WI38 (cell line): Measurements from ENCODE around the gene TUFT1.

Source experiments
- H3K4me3 ChIP-seq: 2 replicates; pipeline ENCODE4 v1.5.1; 2011; ENCODE audit warnings: low read depth, mild to moderate bottlenecking, control low read depth, low read length
- TF ChIP-seq, protein P1 (sequence below): IDR thresholded peaks from 2 replicates; pipeline ENCODE4 v1.5.1; 2012; ENCODE audit warnings: low read depth, mild to moderate bottlenecking, control low read depth, low read length

The TUFT1 gene

GRCh38 chr1:151547119-151547899, 7.2 kb downstream of the TUFT1 start:
- no peak overlapping the region for H3K4me3 ChIP-seq
- TF ChIP-seq, protein P1, sequence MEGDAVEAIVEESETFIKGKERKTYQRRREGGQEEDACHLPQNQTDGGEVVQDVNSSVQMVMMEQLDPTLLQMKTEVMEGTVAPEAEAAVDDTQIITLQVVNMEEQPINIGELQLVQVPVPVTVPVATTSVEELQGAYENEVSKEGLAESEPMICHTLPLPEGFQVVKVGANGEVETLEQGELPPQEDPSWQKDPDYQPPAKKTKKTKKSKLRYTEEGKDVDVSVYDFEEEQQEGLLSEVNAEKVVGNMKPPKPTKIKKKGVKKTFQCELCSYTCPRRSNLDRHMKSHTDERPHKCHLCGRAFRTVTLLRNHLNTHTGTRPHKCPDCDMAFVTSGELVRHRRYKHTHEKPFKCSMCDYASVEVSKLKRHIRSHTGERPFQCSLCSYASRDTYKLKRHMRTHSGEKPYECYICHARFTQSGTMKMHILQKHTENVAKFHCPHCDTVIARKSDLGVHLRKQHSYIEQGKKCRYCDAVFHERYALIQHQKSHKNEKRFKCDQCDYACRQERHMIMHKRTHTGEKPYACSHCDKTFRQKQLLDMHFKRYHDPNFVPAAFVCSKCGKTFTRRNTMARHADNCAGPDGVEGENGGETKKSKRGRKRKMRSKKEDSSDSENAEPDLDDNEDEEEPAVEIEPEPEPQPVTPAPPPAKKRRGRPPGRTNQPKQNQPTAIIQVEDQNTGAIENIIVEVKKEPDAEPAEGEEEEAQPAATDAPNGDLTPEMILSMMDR = no peak

GRCh38 chr1:151547900-151548230, 7.8 kb downstream of the TUFT1 start:
- TF ChIP-seq, protein P1 = no peak
- H3K4me3 ChIP-seq = no peak overlapping the region

DNA sequence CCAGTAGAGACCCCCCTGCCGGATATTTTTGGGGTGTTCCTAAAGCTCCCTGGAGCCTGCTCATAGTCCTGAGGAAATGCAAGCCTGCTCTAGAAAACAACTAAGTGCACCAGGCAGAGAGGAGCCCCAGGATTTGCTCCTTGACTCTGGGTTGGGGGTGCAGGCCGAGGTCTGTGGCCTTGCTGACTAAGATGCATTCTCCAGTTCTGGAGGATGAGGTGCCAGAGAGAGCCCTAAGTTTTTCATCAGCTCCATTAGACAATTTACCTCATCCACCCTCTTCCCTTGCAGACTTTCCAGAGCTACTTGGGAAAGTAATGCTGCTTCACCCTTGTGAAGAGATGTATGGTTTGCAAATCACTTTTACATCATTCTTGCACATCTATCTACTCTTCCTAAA, 9.1 kb downstream of the TUFT1 start:
- no peak overlapping the region for H3K4me3 ChIP-seq

DNA sequence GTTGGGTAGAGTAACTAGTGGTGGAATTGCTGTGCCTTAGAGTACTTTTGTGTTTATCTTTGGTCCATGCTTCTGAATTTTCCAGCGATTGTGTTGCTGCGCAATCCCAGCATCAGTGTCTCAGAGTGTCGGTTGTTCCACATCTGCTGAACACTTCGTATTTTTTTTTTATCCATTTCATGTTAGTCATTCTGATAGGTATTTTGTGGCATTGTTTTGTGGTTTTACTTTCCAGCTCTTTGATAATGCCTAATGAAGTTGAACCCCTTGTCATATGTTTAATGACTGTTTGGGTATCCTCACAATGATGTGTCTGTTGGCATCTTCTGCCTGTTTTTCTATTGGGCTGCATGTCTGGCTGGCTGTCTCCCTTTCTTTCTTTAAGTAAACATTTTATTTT, 13.6 kb downstream of the TUFT1 start:
- no peak overlapping the region for H3K4me3 ChIP-seq
- TF ChIP-seq, protein P1 = no peak

More for the DNA sequence above, 9.1 kb downstream of the TUFT1 start:
- TF ChIP-seq, protein P1 = no peak

DNA sequence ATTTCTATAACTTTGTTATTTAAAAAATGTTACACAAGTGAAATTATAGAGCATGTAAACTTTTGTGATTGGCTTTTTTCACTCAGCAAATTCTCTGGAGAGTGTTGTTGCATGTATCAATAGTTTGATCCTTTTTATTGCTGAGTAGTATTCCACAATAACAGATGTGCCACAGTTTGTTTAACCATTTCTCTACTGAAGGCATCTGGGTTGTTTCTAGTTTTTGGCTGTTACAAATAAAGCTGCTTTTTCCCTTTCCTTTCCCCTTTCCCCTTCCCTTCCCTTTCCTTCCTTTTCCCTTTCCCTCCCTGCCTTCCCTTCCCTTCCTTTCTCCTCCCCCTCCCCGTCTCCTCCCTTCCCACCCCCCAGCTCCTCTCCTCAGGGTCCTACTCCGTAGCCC, 15.9 kb downstream of the TUFT1 start:
- H3K4me3 ChIP-seq = no peak overlapping the region
- TF ChIP-seq, protein P1 = no peak

DNA sequence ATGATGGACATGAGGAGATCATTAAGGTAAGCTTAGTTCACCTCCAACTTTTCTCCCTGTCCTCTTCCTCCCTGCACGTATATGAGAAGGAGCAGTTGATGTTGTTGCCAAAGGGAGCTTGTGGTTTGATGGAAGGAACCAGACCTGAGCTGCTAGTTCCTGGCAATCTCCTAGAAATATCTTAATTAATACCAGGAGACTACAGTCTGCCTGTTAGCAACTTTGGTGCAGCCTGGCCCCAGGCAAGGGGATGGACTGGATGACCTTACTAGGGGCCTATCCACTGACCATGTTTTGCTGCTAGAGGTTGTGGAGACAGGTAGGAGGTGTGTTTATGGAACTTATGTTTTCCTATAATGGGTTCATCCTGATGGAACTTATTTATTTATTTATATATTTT, 22.6 kb downstream of the TUFT1 start:
- TF ChIP-seq, protein P1 = no peak
- H3K4me3 ChIP-seq = no peak overlapping the region

- TF ChIP-seq, protein P1 = no peak
- no peak overlapping the region for H3K4me3 ChIP-seq
Measured at GRCh38 chr1:151563376-151563775, 23.3 kb downstream of the TUFT1 start.
